Neutrophil (primary cell): ENCODE results near the gene ZYG11B.
"Not testable (repeated sequence)": the region's sequence is repeated elsewhere in the genome, so short reads cannot be mapped to it uniquely, and the experiment has no call there.

ENCODE experiments used
- H3K27ac ChIP-seq: fragments of 200-600 bp; sonication (generic); 2 replicates; pipeline ENCODE4 v1.5.1; 2016; ENCODE audit warnings: mild to moderate bottlenecking, moderate library complexity
- H3K27me3 ChIP-seq: fragments of 200-600 bp; sonication (generic); 2 replicates; pipeline ENCODE4 v1.6.0; 2016; ENCODE audit warnings: mild to moderate bottlenecking
- H3K36me3 ChIP-seq: fragments of 200-600 bp; sonication (generic); 2 replicates; pipeline ENCODE4 v1.5.1; 2017
- H3K4me1 ChIP-seq, 2 experiments: fragments of 200-600 bp in 1 of 2; sonication (generic) in 1 of 2; 1 replicate in 1 of 2; 2 replicates in 1 of 2; pipeline versions ENCODE4 v1.5.1 to v1.6.1; 2013 to 2016; ENCODE audit warnings: low read depth in 1 of 2, low read length in 1 of 2, mild to moderate bottlenecking in 1 of 2, moderate library complexity in 1 of 2; ENCODE audit not compliant: control insufficient read depth in 1 of 2, insufficient read depth in 1 of 2
- H3K4me3 ChIP-seq, 2 experiments: fragments of 200-600 bp in 1 of 2; sonication (generic) in 1 of 2; 1 replicate in 1 of 2; 2 replicates in 1 of 2; pipeline ENCODE4 v1.5.1; 2013 to 2016; ENCODE audit warnings: low read depth in 1 of 2, low read length in 1 of 2, mild to moderate bottlenecking in 1 of 2, moderate library complexity in 1 of 2
- H3K9me3 ChIP-seq: fragments of 200-600 bp; sonication (generic); 2 replicates; pipeline ENCODE4 v1.5.1; 2016
- CTCF ChIP-seq: fragments of 200-600 bp; sonication (generic); IDR thresholded peaks from 2 replicates; pipeline ENCODE4 v1.5.1; 2016; ENCODE audit warnings: antibody characterized with exemption

ZYG11B gene

DNA sequence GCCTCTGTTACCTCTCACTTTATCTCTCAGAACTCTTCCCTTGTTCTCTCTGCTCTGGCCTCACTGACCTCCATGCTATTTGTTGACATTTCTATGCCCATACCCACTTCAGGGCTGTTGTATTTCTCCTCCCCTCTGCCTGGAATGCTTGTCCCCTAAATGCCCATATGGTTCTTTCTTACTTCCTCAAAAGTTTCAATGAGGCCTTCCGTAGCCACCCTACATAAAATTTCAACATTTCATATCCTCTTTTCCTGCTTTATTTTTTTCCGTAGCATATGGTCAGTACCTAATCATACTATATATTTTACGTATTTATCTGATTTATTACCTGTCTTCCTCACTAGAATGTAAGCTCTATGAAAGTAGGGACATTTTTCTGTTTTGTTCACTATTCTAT lies 69.2 kb downstream of the ZYG11B start:
- Histone ChIP-seq H3K36me3 (peaks cover 50% of the 10 kb centered on the region), H3K4me1 (peaks cover 22 to 28% of the 10 kb centered on the region in 2 experiments), H3K27ac (peak overlapping the region; percentile 53), H3K4me3 (no peak overlapping the region), H3K27me3 (no peaks in the 10 kb centered on the region), H3K9me3 (no peaks in the 10 kb centered on the region)
- no peak for TF ChIP-seq CTCF

- TF ChIP-seq CTCF, result no peak
- H3K36me3 ChIP-seq, result peaks cover 40% of the 10 kb centered on the region
- H3K9me3 ChIP-seq, result no peaks in the 10 kb centered on the region
- no peak overlapping the region for H3K4me3 ChIP-seq
- H3K27me3 ChIP-seq, result no peaks in the 10 kb centered on the region
- H3K27ac ChIP-seq, result peak overlapping the region; percentile 63
- peaks cover 22 to 28% of the 10 kb centered on the region in 2 experiments for H3K4me1 ChIP-seq
These were observed 72.1 kb downstream of the ZYG11B start for GRCh38 chr1:52798331-52798730.

DNA sequence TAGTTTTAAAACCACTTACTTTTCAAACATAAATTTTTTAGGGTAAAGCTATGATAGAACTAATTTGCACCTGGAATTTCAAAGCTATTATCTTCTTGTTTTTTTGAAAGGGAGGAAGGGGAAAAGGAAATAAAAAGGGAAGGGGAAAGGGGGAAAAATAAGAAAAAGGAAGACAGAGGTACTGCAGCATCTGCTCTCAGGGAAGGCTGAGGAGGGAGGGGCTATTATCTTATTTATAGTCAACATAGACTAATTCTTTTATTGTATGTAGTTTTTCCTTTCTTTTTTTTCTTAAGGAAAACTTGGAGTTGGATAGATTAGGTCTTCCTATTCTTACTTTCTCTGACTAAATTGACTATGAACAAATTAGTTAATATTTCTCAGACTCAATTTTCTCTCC lies 74.8 kb downstream of the ZYG11B start:
- H3K4me3 ChIP-seq, result no peak overlapping the region
- no peak for TF ChIP-seq CTCF
- H3K4me1 ChIP-seq, result peaks cover 11 to 17% of the 10 kb centered on the region in 2 experiments
- H3K9me3 ChIP-seq, result no peaks in the 10 kb centered on the region
- H3K27ac ChIP-seq, result no peak overlapping the region
- H3K27me3 ChIP-seq, result no peaks in the 10 kb centered on the region
- peaks cover 51% of the 10 kb centered on the region for H3K36me3 ChIP-seq

- H3K9me3 ChIP-seq, H3K4me1 ChIP-seq, H3K4me3 ChIP-seq, H3K27ac ChIP-seq, H3K27me3 ChIP-seq: not testable (repeated sequence)
- H3K36me3 ChIP-seq, result peaks cover 48% of the 10 kb centered on the region
These were observed 77.8 kb downstream of the ZYG11B start for GRCh38 chr1:52804083-52804482.

DNA sequence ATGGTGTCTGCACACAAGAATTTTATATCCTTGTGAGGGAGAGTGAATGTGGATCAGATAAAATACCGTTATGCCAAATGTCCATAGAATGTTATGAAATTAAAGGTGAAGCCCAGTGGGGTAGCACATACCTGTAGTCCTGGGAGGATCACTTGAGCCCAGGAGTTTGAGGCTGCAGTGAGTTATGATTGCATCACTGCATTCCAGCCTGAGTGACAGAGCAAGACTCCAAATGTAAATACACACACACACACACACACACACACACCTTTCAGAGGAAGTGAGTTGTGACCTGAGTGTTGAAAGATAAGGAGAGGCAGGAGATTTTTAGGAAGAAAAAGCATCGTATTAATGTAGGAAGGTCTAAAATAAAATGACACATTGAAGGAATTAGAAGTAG lies 88.2 kb downstream of the ZYG11B start:
- Histone ChIP-seq H3K4me1 (no peaks in the 10 kb centered on the region), H3K27ac (no peak overlapping the region), H3K4me3 (no peak overlapping the region), H3K36me3 (peaks cover 81% of the 10 kb centered on the region), H3K27me3 (no peaks in the 10 kb centered on the region), H3K9me3 (no peaks in the 10 kb centered on the region)
- no peak for TF ChIP-seq CTCF

DNA sequence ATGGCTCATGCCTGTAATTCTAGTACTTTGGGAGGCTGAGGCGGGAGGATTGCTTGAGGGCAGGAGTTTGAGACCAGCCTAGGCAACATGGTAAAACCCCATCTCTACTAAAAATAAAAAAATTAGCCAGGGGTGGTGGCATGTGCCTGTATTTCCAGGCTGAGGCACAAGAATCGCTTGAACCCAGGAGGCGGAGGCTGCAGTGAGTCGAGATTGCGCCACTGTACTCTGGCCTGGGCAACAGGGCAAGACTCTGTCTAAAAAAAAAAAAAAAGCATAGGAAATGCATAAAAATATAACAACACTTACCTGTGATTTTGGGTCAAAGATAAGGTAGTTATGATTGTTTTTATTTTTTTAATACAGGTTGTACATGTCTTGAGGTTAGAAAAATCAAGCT lies 94.6 kb downstream of the ZYG11B start:
- H3K4me1 ChIP-seq, H3K4me3 ChIP-seq, H3K27ac ChIP-seq, H3K27me3 ChIP-seq, H3K9me3 ChIP-seq: not testable (repeated sequence)
- H3K36me3 ChIP-seq, result peaks cover 86% of the 10 kb centered on the region

GRCh38 chr1:52825868-52826267 lies 99.6 kb downstream of the ZYG11B start:
- no peaks in the 10 kb centered on the region for H3K4me1 ChIP-seq
- no peak for TF ChIP-seq CTCF
- H3K36me3 ChIP-seq, result peaks cover 38% of the 10 kb centered on the region
- H3K27ac ChIP-seq, result no peak overlapping the region
- no peaks in the 10 kb centered on the region for H3K27me3 ChIP-seq
- H3K9me3 ChIP-seq, result no peaks in the 10 kb centered on the region
- no peak overlapping the region for H3K4me3 ChIP-seq
